HepG2 (cell line): ENCODE results near the gene TEX261. TPM values are rescaled to one million over a fixed set of nuclear protein-coding genes. Genes with fewer than 3 reads are reported as not detected.

Experiments
- KAT8 ChIP-seq: IDR thresholded peaks from 2 replicates; pipeline ENCODE4 v1.6.1; 2016; ENCODE audit warnings: missing genetic modification reagents, missing compliant biosample characterization
- NFRKB ChIP-seq: fragments of 450-650 bp; IDR thresholded peaks from 2 replicates; pipeline ENCODE4 v1.6.1; 2017
- NFYC ChIP-seq: IDR thresholded peaks from 2 replicates; pipeline ENCODE4 v1.6.1; 2016; ENCODE audit warnings: missing genetic modification reagents, missing compliant biosample characterization
- RCOR2 ChIP-seq: IDR thresholded peaks from 2 replicates; pipeline ENCODE4 v1.6.1; 2016; ENCODE audit warnings: missing biosample characterization, missing genetic modification reagents
- ZC3H4 ChIP-seq: sonication (generic); formaldehyde crosslinking; IDR thresholded peaks from 2 replicates; pipeline ENCODE4 v1.4.0; 2020; ENCODE audit warnings: missing genetic modification reagents, borderline replicate concordance
- ZMYM2 ChIP-seq: sonication (generic); formaldehyde crosslinking; IDR thresholded peaks from 2 replicates; pipeline ENCODE4 v1.8.0; 2022; ENCODE audit warnings: mild to moderate bottlenecking, missing genetic modification reagents
- ZNF263 ChIP-seq: sonication (generic); formaldehyde crosslinking; IDR thresholded peaks from 2 replicates; pipeline ENCODE4 v1.4.0; 2020; ENCODE audit warnings: missing genetic modification reagents
- ZNF331 ChIP-seq: sonication (generic); formaldehyde crosslinking; IDR thresholded peaks from 2 replicates; pipeline ENCODE4 v1.4.0; 2020; ENCODE audit warnings: missing genetic modification reagents
- ZNF782 ChIP-seq: sonication (generic); formaldehyde crosslinking; IDR thresholded peaks from 2 replicates; pipeline ENCODE4 v1.4.0; 2020; ENCODE audit warnings: missing genetic modification reagents, mild to moderate bottlenecking, borderline replicate concordance
- ZSCAN31 ChIP-seq: sonication (generic); formaldehyde crosslinking; IDR thresholded peaks from 2 replicates; pipeline ENCODE4 v1.5.0; 2020; ENCODE audit warnings: low read depth, mild to moderate bottlenecking, missing genetic modification reagents
- polyA plus RNA-seq, 8 experiments: library from polyadenylated mRNA; depleted of rRNA in 3 of 8; stranded (reverse) in 7 of 8; unstranded in 1 of 8; fragments of >200 nt; fragmentation: Illumina TruSeq in 4 of 8; extraction: Trizol in 4 of 8; gene quantifications; 2 replicates each; pipeline versions ENCODE4 v1.2.1 to v1.2.3, GENCODE V29; 2011 to 2016; ENCODE audit warnings: low read depth in 4 of 8, missing spikeins in 1 of 8, mixed read lengths in 1 of 8; ENCODE audit not compliant: insufficient read depth in 1 of 8
- total RNA-seq, 5 experiments: library from RNA; depleted of rRNA; stranded (reverse); fragments of >200 nt; fragmentation: Illumina TruSeq; extraction: Trizol; gene quantifications; 2 replicates each; pipeline ENCODE4 v1.2.3, GENCODE V29; 2016; ENCODE audit warnings: low read depth in 1 of 5
- TF ChIP-seq, protein P1 (sequence below): sonication (generic); formaldehyde crosslinking; IDR thresholded peaks from 2 replicates; pipeline ENCODE4 v1.4.0; 2020; ENCODE audit warnings: missing genetic modification reagents
- TF ChIP-seq, protein P2 (sequence below): sonication (generic); formaldehyde crosslinking; IDR thresholded peaks from 2 replicates; pipeline ENCODE4 v1.4.0; 2020; ENCODE audit warnings: mild to moderate bottlenecking, low read depth, missing genetic modification reagents
- TF ChIP-seq, protein P3 (sequence below): sonication (generic); formaldehyde crosslinking; IDR thresholded peaks from 2 replicates; pipeline ENCODE4 v1.8.1; 2022; ENCODE audit warnings: low read depth, mild to moderate bottlenecking, missing genetic modification reagents
- TF ChIP-seq, protein P4 (sequence below): sonication (generic); formaldehyde crosslinking; IDR thresholded peaks from 2 replicates; pipeline ENCODE4 v1.5.0; 2020; ENCODE audit warnings: missing genetic modification reagents

Gene TEX261
- total and polyA plus RNA-seq, 2 of the 13 experiments (the other 11 are each of a cell fraction or from before 2014, with no cell fraction given): 43.8 to 78.7 TPM

DNA sequence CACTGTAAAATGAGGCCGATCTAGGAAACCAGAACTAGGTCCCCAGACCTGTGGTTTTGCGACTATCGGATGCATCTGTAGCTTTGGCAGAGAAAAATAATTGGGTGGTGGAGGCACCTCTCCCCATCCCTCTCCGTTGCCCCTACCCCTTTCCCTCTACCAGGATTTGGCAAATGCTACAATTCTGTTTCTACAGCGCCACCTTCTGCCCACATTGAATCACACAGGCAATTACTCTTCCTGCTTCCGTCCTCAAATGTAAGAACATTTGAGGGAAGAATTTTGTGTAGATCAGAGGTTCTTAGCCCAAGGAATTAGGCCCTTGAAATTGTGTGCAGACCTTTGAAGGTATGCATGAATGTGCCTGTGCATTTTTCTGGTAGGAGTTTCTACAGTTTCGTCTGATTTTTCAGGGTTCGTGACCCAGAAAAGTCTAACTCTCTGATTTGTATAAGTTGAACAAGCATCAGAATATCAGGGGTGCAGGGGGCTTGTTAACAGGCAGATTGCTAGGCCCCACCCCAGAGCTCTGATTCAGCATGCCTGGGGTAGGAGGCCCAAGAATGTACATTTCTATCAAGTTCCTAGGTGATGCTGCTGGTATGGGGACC lies 47.7 kb downstream of the TEX261 start (continued):
- TF ChIP-seq, protein P1, sequence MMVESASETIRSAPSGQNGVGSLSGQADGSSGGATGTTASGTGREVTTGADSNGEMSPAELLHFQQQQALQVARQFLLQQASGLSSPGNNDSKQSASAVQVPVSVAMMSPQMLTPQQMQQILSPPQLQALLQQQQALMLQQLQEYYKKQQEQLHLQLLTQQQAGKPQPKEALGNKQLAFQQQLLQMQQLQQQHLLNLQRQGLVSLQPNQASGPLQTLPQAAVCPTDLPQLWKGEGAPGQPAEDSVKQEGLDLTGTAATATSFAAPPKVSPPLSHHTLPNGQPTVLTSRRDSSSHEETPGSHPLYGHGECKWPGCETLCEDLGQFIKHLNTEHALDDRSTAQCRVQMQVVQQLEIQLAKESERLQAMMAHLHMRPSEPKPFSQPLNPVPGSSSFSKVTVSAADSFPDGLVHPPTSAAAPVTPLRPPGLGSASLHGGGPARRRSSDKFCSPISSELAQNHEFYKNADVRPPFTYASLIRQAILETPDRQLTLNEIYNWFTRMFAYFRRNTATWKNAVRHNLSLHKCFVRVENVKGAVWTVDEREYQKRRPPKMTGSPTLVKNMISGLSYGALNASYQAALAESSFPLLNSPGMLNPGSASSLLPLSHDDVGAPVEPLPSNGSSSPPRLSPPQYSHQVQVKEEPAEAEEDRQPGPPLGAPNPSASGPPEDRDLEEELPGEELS (CRISPR knock-in tag): no peak
- TF ChIP-seq ZNF331 (CRISPR knock-in tag): 0 out of 2 replicates have a peak, but pooled peaks have one; percentile 19
- no peak for TF ChIP-seq ZNF263 (CRISPR knock-in tag)
- TF ChIP-seq, protein P2, sequence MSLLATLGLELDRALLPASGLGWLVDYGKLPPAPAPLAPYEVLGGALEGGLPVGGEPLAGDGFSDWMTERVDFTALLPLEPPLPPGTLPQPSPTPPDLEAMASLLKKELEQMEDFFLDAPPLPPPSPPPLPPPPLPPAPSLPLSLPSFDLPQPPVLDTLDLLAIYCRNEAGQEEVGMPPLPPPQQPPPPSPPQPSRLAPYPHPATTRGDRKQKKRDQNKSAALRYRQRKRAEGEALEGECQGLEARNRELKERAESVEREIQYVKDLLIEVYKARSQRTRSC (CRISPR knock-in tag): no peak
- TF ChIP-seq KAT8 (CRISPR knock-in tag): no peak
- TF ChIP-seq, protein P3, sequence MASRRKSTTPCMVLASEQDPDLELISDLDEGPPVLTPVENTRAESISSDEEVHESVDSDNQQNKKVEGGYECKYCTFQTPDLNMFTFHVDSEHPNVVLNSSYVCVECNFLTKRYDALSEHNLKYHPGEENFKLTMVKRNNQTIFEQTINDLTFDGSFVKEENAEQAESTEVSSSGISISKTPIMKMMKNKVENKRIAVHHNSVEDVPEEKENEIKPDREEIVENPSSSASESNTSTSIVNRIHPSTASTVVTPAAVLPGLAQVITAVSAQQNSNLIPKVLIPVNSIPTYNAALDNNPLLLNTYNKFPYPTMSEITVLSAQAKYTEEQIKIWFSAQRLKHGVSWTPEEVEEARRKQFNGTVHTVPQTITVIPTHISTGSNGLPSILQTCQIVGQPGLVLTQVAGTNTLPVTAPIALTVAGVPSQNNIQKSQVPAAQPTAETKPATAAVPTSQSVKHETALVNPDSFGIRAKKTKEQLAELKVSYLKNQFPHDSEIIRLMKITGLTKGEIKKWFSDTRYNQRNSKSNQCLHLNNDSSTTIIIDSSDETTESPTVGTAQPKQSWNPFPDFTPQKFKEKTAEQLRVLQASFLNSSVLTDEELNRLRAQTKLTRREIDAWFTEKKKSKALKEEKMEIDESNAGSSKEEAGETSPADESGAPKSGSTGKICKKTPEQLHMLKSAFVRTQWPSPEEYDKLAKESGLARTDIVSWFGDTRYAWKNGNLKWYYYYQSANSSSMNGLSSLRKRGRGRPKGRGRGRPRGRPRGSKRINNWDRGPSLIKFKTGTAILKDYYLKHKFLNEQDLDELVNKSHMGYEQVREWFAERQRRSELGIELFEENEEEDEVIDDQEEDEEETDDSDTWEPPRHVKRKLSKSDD (CRISPR knock-in tag): no peak
- TF ChIP-seq NFRKB: no peak
- TF ChIP-seq, protein P4, sequence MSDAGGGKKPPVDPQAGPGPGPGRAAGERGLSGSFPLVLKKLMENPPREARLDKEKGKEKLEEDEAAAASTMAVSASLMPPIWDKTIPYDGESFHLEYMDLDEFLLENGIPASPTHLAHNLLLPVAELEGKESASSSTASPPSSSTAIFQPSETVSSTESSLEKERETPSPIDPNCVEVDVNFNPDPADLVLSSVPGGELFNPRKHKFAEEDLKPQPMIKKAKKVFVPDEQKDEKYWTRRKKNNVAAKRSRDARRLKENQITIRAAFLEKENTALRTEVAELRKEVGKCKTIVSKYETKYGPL (CRISPR knock-in tag): no peak
- TF ChIP-seq RCOR2 (CRISPR knock-in tag): no peak
- TF ChIP-seq ZC3H4: no peak
- no peak for TF ChIP-seq NFYC (CRISPR knock-in tag)
- TF ChIP-seq ZSCAN31 (CRISPR knock-in tag): no peak
- no peak for TF ChIP-seq ZNF782 (CRISPR knock-in tag)
- no peak for TF ChIP-seq ZMYM2 (CRISPR knock-in tag)
- TF ChIP-seq, all 625 proteins: peak for 23
